T-helper 1 cell treated with Interleukin-12 subunit alpha and Interleukin-12 subunit beta and Interleukin-4 antibody, amounts not matched to agents 30 μg/mL and 1 μg/mL, for 36 hours (primary cell): ENCODE measurements around the gene KCNK5.
A peak's percentile ranks its signal among the peaks of the same experiment; 100 is the strongest.

Experiments used
- H3K27ac Mint-ChIP-seq: one replicate; pipeline ENCODE4 v1.8.0; 2021; ENCODE audit warnings: mild to moderate bottlenecking, mixed read lengths
- H3K27me3 Mint-ChIP-seq: one replicate; pipeline ENCODE4 v1.8.0; 2021; ENCODE audit warnings: low read depth, mixed read lengths
- H3K36me3 Mint-ChIP-seq: one replicate; pipeline ENCODE4 v1.8.0; 2021; ENCODE audit warnings: low read depth, mixed read lengths
- H3K4me1 Mint-ChIP-seq: one replicate; pipeline ENCODE4 v1.8.0; 2021; ENCODE audit warnings: low read depth, mixed read lengths
- H3K4me3 Mint-ChIP-seq: one replicate; pipeline ENCODE4 v1.8.0; 2021; ENCODE audit warnings: mild to moderate bottlenecking, moderate library complexity, mixed read lengths
- H3K9me3 Mint-ChIP-seq: one replicate; pipeline ENCODE4 v1.8.0; 2021; ENCODE audit warnings: mixed read lengths

The KCNK5 gene

GRCh38 chr6:39170389-39170788, 58.9 kb downstream of the KCNK5 start:
- H3K27me3 Mint-ChIP-seq, result no peaks in the 10 kb centered on the region
- H3K36me3 Mint-ChIP-seq, result peaks cover 3% of the 10 kb centered on the region
- no peaks in the 10 kb centered on the region for H3K9me3 Mint-ChIP-seq
- peaks cover 3% of the 10 kb centered on the region for H3K4me1 Mint-ChIP-seq
- no peak overlapping the region for H3K4me3 Mint-ChIP-seq
- no peak overlapping the region for H3K27ac Mint-ChIP-seq

GRCh38 chr6:39169448-39170344, 59.6 kb downstream of the KCNK5 start:
- no peaks in the 10 kb centered on the region for H3K9me3 Mint-ChIP-seq
- no peak overlapping the region for H3K27ac Mint-ChIP-seq
- H3K4me1 Mint-ChIP-seq, result peaks cover 3% of the 10 kb centered on the region
- H3K4me3 Mint-ChIP-seq, result no peak overlapping the region
- no peaks in the 10 kb centered on the region for H3K27me3 Mint-ChIP-seq
- H3K36me3 Mint-ChIP-seq, result peaks cover 3% of the 10 kb centered on the region

GRCh38 chr6:39167866-39168625, 61.2 kb downstream of the KCNK5 start:
- Mint-ChIP-seq H3K9me3 (no peaks in the 10 kb centered on the region), H3K36me3 (peaks cover 3% of the 10 kb centered on the region), H3K27me3 (no peaks in the 10 kb centered on the region), H3K4me1 (peaks cover 3% of the 10 kb centered on the region), H3K27ac (no peak overlapping the region), H3K4me3 (no peak overlapping the region)

GRCh38 chr6:39167321-39167720, 62.0 kb downstream of the KCNK5 start:
- Mint-ChIP-seq H3K4me3 (no peak overlapping the region), H3K4me1 (peaks cover 3% of the 10 kb centered on the region), H3K27me3 (no peaks in the 10 kb centered on the region), H3K27ac (no peak overlapping the region), H3K9me3 (no peaks in the 10 kb centered on the region), H3K36me3 (peaks cover 3% of the 10 kb centered on the region)

DNA sequence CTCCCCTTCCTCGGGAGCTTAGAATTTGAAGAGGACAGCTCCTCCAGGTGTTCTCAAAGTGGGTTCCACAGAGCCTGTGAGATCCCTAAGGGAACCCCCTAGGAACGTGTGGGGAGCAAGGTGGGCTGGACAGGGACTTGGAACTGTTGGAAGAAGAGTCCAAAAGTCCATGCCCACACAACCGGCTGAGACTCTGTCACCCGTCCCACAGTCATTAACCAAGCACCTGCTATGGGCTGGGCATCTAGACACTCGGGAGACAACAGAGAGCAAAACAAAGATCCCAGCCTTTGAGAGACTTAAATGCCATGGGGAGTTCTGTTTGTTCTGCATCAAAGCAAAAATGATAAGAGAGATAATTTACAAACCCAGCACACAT, 62.4 kb downstream of the KCNK5 start:
- Mint-ChIP-seq H3K27ac (no peak overlapping the region), H3K9me3 (no peaks in the 10 kb centered on the region), H3K4me3 (no peak overlapping the region), H3K4me1 (peaks cover 3% of the 10 kb centered on the region), H3K36me3 (peaks cover 3% of the 10 kb centered on the region), H3K27me3 (no peaks in the 10 kb centered on the region)

DNA sequence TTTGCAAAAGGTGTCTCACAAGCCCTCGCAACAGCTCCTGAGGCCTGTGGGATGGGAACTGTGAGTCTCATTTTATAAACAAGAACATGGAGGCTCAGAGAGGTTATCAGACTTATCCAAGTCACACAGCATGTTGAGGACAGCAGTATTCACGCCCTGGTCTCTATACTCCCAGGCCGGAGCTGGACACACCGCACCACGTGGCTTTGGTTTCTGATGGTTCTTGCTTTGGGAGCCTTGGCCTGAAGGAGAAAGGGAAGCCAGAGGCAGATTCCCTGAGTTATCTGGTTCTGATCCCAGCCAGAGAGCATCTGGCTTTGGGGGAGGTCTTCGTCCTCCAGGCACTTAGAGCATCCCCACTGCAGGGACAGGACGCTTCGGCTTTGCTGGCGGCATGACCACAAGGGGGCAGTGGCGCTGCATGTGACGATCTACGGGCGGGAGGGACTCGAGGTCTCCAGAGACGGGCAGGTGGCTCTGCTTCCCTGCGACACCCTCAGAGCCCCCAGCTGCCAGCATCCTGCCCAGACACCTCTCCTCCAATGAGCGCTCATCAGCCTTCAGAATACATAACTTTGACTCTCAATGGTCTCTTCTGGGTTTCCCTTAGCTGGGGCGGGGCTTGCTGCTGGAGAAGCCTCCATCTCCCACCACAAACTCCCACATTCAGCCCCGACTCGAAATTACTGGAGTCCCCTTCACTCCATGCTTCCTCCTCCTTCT, 62.9 kb downstream of the KCNK5 start:
- H3K27ac Mint-ChIP-seq, result no peak overlapping the region
- H3K4me3 Mint-ChIP-seq, result no peak overlapping the region
- H3K9me3 Mint-ChIP-seq, result no peaks in the 10 kb centered on the region
- peaks cover 3% of the 10 kb centered on the region for H3K4me1 Mint-ChIP-seq
- H3K27me3 Mint-ChIP-seq, result no peaks in the 10 kb centered on the region
- H3K36me3 Mint-ChIP-seq, result peaks cover under 1% of the 10 kb centered on the region

- Mint-ChIP-seq H3K36me3 (no peaks in the 10 kb centered on the region), H3K9me3 (peaks cover 3% of the 10 kb centered on the region), H3K27me3 (no peaks in the 10 kb centered on the region), H3K4me3 (no peak overlapping the region), H3K27ac (no peak overlapping the region), H3K4me1 (peaks cover 8% of the 10 kb centered on the region)
Measured at GRCh38 chr6:39157511-39157910, 71.8 kb downstream of the KCNK5 start.

- H3K4me3 Mint-ChIP-seq, result no peak overlapping the region
- H3K27me3 Mint-ChIP-seq, result no peaks in the 10 kb centered on the region
- peaks cover 3% of the 10 kb centered on the region for H3K9me3 Mint-ChIP-seq
- H3K4me1 Mint-ChIP-seq, result peaks cover 14% of the 10 kb centered on the region
- no peaks in the 10 kb centered on the region for H3K36me3 Mint-ChIP-seq
- no peak overlapping the region for H3K27ac Mint-ChIP-seq
Measured at GRCh38 chr6:39156801-39157200, 72.5 kb downstream of the KCNK5 start.

DNA sequence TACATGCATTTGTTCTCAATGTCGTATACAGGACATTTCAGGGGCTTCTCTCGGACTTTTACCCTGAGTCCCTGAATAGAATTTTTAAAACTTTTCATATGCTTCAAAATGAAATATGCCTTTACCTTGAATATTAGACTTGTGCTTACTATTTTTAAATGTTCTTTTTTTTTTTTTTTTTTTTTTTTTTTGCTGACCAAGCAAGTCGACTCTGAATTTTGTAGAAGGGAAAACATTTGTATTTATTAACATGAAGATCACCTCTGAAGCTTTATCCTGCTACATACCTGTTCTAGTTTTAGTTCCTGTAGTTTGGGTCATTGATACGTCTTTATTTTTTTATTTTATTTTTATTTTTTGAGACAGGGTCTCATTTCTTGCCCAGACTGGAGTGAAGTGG, 74.6 kb downstream of the KCNK5 start:
- Mint-ChIP-seq H3K4me1 (peaks cover 14% of the 10 kb centered on the region), H3K36me3 (no peaks in the 10 kb centered on the region), H3K27me3 (peaks cover 6% of the 10 kb centered on the region), H3K9me3 (peaks cover 3% of the 10 kb centered on the region), H3K27ac (no peak overlapping the region), H3K4me3 (no peak overlapping the region)

GRCh38 chr6:39153766-39154397, 75.4 kb downstream of the KCNK5 start:
- H3K9me3 Mint-ChIP-seq, result no peaks in the 10 kb centered on the region
- no peaks in the 10 kb centered on the region for H3K36me3 Mint-ChIP-seq
- peak overlapping the region; percentile 55 for H3K27ac Mint-ChIP-seq
- peaks cover 14% of the 10 kb centered on the region for H3K4me1 Mint-ChIP-seq
- peaks cover 13% of the 10 kb centered on the region for H3K27me3 Mint-ChIP-seq
- H3K4me3 Mint-ChIP-seq, result no peak overlapping the region

DNA sequence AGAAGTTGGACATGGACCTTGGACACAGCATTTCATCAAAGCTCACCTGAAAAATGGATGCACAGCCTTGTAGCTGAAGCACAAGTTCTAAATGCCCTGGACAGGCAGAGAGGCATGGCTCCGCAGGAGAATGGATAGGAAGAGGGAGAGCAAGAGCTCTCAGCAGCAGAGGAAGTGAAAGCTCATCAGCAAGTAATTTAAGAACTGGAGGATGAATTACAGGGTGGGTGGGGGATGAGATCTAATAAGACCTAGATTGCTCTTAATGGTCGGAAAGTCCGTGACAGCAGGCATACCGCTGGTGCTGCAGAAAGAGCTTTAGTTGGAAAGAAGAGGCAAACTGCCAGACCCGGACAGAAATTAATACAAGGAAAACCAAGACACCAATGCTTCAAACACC, 77.0 kb downstream of the KCNK5 start:
- H3K27ac Mint-ChIP-seq, result no peak overlapping the region
- peaks cover 18% of the 10 kb centered on the region for H3K4me1 Mint-ChIP-seq
- H3K27me3 Mint-ChIP-seq, result peaks cover 13% of the 10 kb centered on the region
- no peaks in the 10 kb centered on the region for H3K36me3 Mint-ChIP-seq
- H3K4me3 Mint-ChIP-seq, result no peak overlapping the region
- no peaks in the 10 kb centered on the region for H3K9me3 Mint-ChIP-seq

DNA sequence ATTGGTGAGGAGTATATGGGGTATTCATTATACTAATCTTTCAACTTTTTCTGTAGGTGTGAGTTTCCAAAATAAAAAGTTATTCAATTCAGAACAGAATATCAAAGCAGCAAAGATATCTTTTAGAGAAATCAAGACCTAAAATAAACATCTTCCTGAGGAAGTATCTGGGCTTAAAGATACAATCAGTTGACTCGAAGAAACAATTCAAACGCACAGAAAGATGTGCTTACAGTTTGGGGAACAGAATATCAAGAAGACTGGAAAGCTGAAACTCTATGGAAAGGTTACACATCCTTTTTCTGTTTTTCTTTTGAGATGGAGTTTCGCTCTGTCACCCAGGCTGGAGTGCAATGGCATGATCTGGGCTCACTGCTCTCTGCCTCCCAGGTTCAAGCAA, 78.1 kb downstream of the KCNK5 start:
- no peaks in the 10 kb centered on the region for H3K9me3 Mint-ChIP-seq
- no peaks in the 10 kb centered on the region for H3K36me3 Mint-ChIP-seq
- H3K27me3 Mint-ChIP-seq, result peaks cover 13% of the 10 kb centered on the region
- H3K27ac Mint-ChIP-seq, result no peak overlapping the region
- H3K4me1 Mint-ChIP-seq, result peaks cover 18% of the 10 kb centered on the region
- no peak overlapping the region for H3K4me3 Mint-ChIP-seq

DNA sequence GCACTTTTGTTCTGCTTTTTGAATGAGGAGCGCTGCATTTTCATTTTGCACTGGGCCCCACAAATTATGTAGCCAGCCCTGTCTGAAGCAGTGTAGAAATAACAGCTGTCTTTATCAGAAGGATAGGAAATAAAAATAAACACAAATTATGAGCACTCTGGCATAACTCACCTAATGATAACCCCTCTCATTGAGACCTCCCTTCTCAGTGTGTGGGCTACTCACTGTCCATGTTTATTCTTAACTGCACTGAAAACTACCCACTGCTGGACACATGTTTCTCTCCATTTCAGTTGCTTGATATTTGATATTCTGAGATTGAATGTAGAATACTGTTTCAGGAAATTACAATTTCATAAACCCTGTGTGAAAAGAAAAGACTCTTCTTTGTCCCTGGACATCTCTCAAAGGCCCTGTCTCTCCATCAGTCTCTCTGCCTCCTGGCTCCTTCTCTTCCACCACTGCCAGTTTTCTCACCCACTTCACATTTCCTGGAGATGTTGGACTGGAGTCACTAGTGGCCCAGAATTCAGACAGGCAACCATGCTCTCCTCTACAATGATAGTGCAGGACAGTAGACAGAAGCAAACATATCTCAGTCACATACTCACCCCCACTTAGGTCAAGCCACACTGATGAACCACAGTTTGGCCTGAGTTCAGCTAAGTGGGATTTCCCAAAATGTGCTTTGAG, 84.6 kb downstream of the KCNK5 start:
- H3K27me3 Mint-ChIP-seq, result peaks cover 12% of the 10 kb centered on the region
- H3K4me3 Mint-ChIP-seq, result no peak overlapping the region
- H3K4me1 Mint-ChIP-seq, result peaks cover 4% of the 10 kb centered on the region

More for the DNA sequence above, 84.6 kb downstream of the KCNK5 start:
- Mint-ChIP-seq H3K9me3 (no peaks in the 10 kb centered on the region), H3K27ac (no peak overlapping the region), H3K36me3 (no peaks in the 10 kb centered on the region)
